ENCODE results near the gene OSBP.
"Not testable (repeated sequence)": the region's sequence is repeated elsewhere in the genome, so short reads cannot be mapped to it uniquely, and the experiment has no call there.

OSBP gene

GRCh38 chr11:59553323-59553722 lies 62.3 kb downstream of the OSBP start:
- no peak for DNase-seq (ENCODE audit: low spot score)

GRCh38 chr11:59552844-59553243 lies 62.7 kb downstream of the OSBP start:
- peak; percentile 23 for DNase-seq (ENCODE audit: low spot score)

- DNase-seq (ENCODE audit: low spot score), result peak; percentile 64
Measured at GRCh38 chr11:59551659-59552521, 63.7 kb downstream of the OSBP start.

GRCh38 chr11:59550842-59551658 lies 64.5 kb downstream of the OSBP start:
- peak; percentile 95 for DNase-seq (ENCODE audit: low spot score)

GRCh38 chr11:59550368-59550841 lies 65.2 kb downstream of the OSBP start:
- DNase-seq (ENCODE audit: low spot score), result peak; percentile 98

GRCh38 chr11:59548309-59548656 lies 67.3 kb downstream of the OSBP start:
- DNase-seq (ENCODE audit: low spot score), result no peak

- not testable (repeated sequence) for DNase-seq (ENCODE audit: low spot score)
Measured at GRCh38 chr11:59547605-59548308, 67.8 kb downstream of the OSBP start.

- no peak for DNase-seq (ENCODE audit: low spot score)
Measured at GRCh38 chr11:59545179-59546020, 70.2 kb downstream of the OSBP start.

GRCh38 chr11:59544869-59545178 lies 70.8 kb downstream of the OSBP start:
- no peak for DNase-seq (ENCODE audit: low spot score)

- DNase-seq (ENCODE audit: low spot score), result not testable (repeated sequence)
Measured at GRCh38 chr11:59543713-59544112, 71.9 kb downstream of the OSBP start.

- no peak for DNase-seq (ENCODE audit: low spot score)
Measured at GRCh38 chr11:59542142-59542810, 73.3 kb downstream of the OSBP start.

GRCh38 chr11:59534676-59535075 lies 80.9 kb downstream of the OSBP start:
- no peak for DNase-seq (ENCODE audit: low spot score)

- DNase-seq (ENCODE audit: low spot score), result no peak
Measured at GRCh38 chr11:59532620-59533019, 83.0 kb downstream of the OSBP start.

GRCh38 chr11:59528711-59529110 lies 86.9 kb downstream of the OSBP start:
- no peak for DNase-seq (ENCODE audit: low spot score)
